HG03469 (cell line): Measurements from ENCODE around the gene PSPN.
"Not testable (repeated sequence)": the region's sequence is repeated elsewhere in the genome, so short reads cannot be mapped to it uniquely, and the experiment has no call there.

Experiments used
- ATAC-seq: cut with Tn5 transposase; IDR thresholded peaks from one replicate; pipeline ENCODE4 v1.9.1; 2021; ENCODE audit warnings: mild to moderate bottlenecking, moderate library complexity, moderate number of reproducible peaks; ENCODE audit not compliant: unreplicated experiment

Gene PSPN

GRCh38 chr19:6402837-6403608 is 27.3 kb upstream of the PSPN start:
- no peak for ATAC-seq

GRCh38 chr19:6402058-6402457 is 26.3 kb upstream of the PSPN start:
- ATAC-seq: no peak

- ATAC-seq: not testable (repeated sequence)
Measured at GRCh38 chr19:6400062-6400944, 24.6 kb upstream of the PSPN start.

- ATAC-seq: no peak
Measured at GRCh38 chr19:6396305-6396704, 20.6 kb upstream of the PSPN start.

GRCh38 chr19:6394831-6395230 is 19.1 kb upstream of the PSPN start:
- ATAC-seq: no peak

- no peak for ATAC-seq
Measured at GRCh38 chr19:6393983-6394412, 18.3 kb upstream of the PSPN start.

- ATAC-seq: no peak
Measured at GRCh38 chr19:6393074-6393982, 17.6 kb upstream of the PSPN start, which contains the start of gene GTF2F1. Gene GTF2F1 (minus strand): TSS chr19:6393164. CDS start chr19:6392995, 169 bp downstream.

- ATAC-seq: no peak
Measured at GRCh38 chr19:6392221-6393073, 16.7 kb upstream of the PSPN start.

GRCh38 chr19:6387372-6387771 is 11.6 kb upstream of the PSPN start:
- ATAC-seq: no peak

- no peak for ATAC-seq
Measured at GRCh38 chr19:6384381-6384780, 8.6 kb upstream of the PSPN start.

- ATAC-seq: no peak
Measured at GRCh38 chr19:6383188-6383587, 7.5 kb upstream of the PSPN start.

- no peak for ATAC-seq
Measured at GRCh38 chr19:6381030-6381750, 5.5 kb upstream of the PSPN start.

- ATAC-seq: no peak
Measured at GRCh38 chr19:6379744-6380143, 4.0 kb upstream of the PSPN start.

GRCh38 chr19:6378486-6378885 is 2.8 kb upstream of the PSPN start:
- ATAC-seq: no peak

- ATAC-seq: no peak
Measured at GRCh38 chr19:6378041-6378440, 2.3 kb upstream of the PSPN start.

GRCh38 chr19:6376512-6377190 is 918 bp upstream of the PSPN start:
- ATAC-seq: no peak

GRCh38 chr19:6374711-6375410 is 872 bp downstream of the PSPN start:
- no peak for ATAC-seq

- ATAC-seq: no peak
Measured at GRCh38 chr19:6374161-6374709, 1.5 kb downstream of the PSPN start.
